Activated CD8-positive, alpha-beta memory T cell treated with anti-CD3 and anti-CD28 coated beads, Interleukin-2, amount 50 U/mL, for 1 hour (primary cell): ENCODE data around the gene TBC1D22A.
"Not testable (repeated sequence)": the region's sequence is repeated elsewhere in the genome, so short reads cannot be mapped to it uniquely, and the experiment has no call there.

ENCODE experiments used
- DNase-seq: peaks from one replicate; pipeline ENCODE4 v3.0.0-alpha.2; 2020; ENCODE audit errors: extremely low read depth

TBC1D22A gene

GRCh38 chr22:46972256-46972655 is 209.8 kb downstream of the TBC1D22A start:
- DNase-seq, result no peak

- no peak for DNase-seq
Measured at GRCh38 chr22:46972901-46973831, 210.7 kb downstream of the TBC1D22A start.

- DNase-seq, result no peak
Measured at GRCh38 chr22:46974077-46974476, 211.6 kb downstream of the TBC1D22A start.

GRCh38 chr22:46974631-46975585 is 212.5 kb downstream of the TBC1D22A start:
- no peak for DNase-seq

- DNase-seq, result no peak
Measured at GRCh38 chr22:46976143-46976542, 213.7 kb downstream of the TBC1D22A start.

GRCh38 chr22:46976598-46976997 is 214.1 kb downstream of the TBC1D22A start:
- DNase-seq, result no peak

- no peak for DNase-seq
Measured at GRCh38 chr22:46977656-46978343, 215.3 kb downstream of the TBC1D22A start.

- not testable (repeated sequence) for DNase-seq
Measured at GRCh38 chr22:46978668-46979067, 216.2 kb downstream of the TBC1D22A start.

- DNase-seq, result no peak
Measured at GRCh38 chr22:46979506-46979905, 217.1 kb downstream of the TBC1D22A start.

- no peak for DNase-seq
Measured at GRCh38 chr22:46980392-46980791, 217.9 kb downstream of the TBC1D22A start.

GRCh38 chr22:46982635-46983034 is 220.2 kb downstream of the TBC1D22A start:
- no peak for DNase-seq

- DNase-seq, result no peak
Measured at GRCh38 chr22:46983046-46983445, 220.6 kb downstream of the TBC1D22A start.

- DNase-seq, result no peak
Measured at GRCh38 chr22:46984751-46985506, 222.5 kb downstream of the TBC1D22A start.

GRCh38 chr22:46985507-46985882 is 223.0 kb downstream of the TBC1D22A start:
- DNase-seq, result no peak

- DNase-seq, result no peak
Measured at GRCh38 chr22:46986788-46987187, 224.3 kb downstream of the TBC1D22A start.

- no peak for DNase-seq
Measured at GRCh38 chr22:46990937-46991550, 228.6 kb downstream of the TBC1D22A start.

GRCh38 chr22:46991666-46992065 is 229.2 kb downstream of the TBC1D22A start:
- no peak for DNase-seq

- DNase-seq, result no peak
Measured at GRCh38 chr22:46992121-46992731, 229.8 kb downstream of the TBC1D22A start.

- DNase-seq, result no peak
Measured at GRCh38 chr22:46993633-46994032, 231.2 kb downstream of the TBC1D22A start.

- DNase-seq, result no peak
Measured at GRCh38 chr22:46994265-46994664, 231.8 kb downstream of the TBC1D22A start.
